Measurements from ENCODE around the gene CRAT. TPM values are rescaled to one million over a fixed set of nuclear protein-coding genes. Genes with fewer than 3 reads are reported as not detected.

CRAT gene
- total and polyA plus RNA-seq, 8 donors = 30.3 to 131 (median 61.7) TPM

DNA sequence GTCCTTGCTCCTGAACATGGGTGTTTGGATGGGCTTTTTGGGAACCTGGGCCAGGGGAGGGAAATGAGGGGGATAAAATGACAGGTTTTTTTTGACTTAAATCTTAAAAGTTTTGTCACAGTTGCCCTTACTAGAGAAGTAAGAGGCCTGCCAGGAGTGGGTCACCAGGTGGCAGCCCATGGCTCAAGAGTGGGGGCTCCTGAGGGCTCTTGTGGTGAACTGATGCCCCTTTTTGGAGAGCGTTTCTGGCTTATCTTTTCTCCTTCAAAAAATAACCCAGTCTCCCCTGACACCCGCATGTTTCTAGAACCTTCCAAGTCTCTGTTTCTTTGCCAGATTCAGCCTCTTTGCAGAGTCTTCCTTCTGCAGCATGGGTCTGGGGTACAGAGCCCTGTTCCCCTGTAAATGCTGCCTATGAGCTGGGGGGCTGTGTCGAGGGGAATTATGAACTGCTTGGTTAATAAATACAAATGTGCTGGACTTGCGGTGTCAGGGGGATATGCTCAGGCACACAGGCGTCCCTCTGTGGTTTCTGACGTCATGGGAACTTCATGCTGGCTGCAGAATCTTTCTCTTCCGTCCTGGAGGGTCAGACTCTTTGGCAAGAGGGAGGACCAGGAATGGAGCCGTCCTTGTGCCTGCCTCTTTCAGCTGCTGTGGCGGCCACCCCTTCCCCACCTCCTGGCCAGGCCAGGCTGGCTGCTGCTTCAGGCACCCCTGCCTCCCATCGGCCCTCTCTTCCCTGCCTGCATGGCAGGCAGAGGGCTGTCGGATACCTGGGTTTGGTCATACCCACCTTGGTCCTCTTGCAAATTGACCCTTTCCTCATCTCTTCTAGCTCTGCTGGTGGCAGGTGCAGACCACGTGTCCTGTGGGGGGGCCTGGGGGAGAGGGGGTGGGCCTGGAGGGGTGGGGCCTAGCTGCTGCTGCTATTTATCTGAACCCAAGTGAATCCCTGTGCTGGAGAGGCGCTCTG, 30.8 kb upstream of the CRAT start:
- ATAC-seq = peak in 3 of 4 donors; percentile 12 to 20 (median 15)
- intact Hi-C loops (cut with DNase I) = no loop called here

DNA sequence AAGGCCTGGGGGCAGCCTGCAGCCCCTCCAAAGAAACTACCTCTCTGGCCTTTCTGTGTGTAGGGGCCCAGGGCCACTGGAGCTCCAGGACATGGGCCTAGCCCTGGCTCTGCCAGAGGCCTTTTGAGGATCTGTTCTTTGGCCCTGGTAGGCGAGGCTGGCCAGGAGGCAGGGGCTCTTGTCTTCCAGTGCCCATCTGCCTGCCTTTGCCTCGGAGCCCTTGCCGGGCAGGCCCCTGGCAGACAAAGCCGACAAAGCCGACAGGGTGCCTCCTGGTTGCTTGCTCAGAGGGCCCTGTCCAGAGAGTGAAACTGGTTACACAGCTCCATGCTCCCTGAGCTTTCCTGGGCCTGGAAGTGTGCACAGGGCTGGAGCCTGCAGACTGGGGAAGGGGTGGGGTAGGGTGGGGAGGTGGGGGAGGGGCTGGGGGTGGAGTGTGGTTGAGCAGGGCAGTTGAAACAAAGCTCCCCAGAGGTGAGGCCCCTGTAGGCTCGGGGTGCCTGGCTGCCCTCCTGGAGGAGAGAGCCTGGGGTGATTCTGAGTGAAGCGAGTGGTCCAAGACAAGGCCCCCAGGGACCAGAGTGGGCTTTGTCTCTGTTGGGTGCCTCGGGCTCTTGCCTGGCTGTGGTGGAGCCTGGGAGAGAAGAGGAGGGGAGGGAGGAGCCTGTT, 29.9 kb upstream of the CRAT start:
- ATAC-seq (peak in 3 of 4 donors; percentile 32 to 39 (median 36)), DNase-seq (peak; percentile 39 to 79 (median 54)), FAIRE-seq (no peak)
- Histone ChIP-seq H3K36me3 (peaks cover 0 to 5% (median 0%) of the 10 kb centered on the region in 3 donors), H3K4me3 (peak overlapping the region in 3 of 4 donors; percentile 3 to 48 (median 34)), H3K27ac (peak overlapping the region; percentile 93 to 100 (median 94)), H3K4me1 (peaks cover 15 to 51% (median 25%) of the 10 kb centered on the region in 3 donors), H3K27me3 (no peaks in the 10 kb centered on the region), H3K9me3 (no peaks in the 10 kb centered on the region)
- intact Hi-C loops (cut with DNase I) = no loop called here
- 20 to 30% methylated on average over 8 of the region's 8 CpGs for WGBS, 2 donors
- TF ChIP-seq, protein P1, sequence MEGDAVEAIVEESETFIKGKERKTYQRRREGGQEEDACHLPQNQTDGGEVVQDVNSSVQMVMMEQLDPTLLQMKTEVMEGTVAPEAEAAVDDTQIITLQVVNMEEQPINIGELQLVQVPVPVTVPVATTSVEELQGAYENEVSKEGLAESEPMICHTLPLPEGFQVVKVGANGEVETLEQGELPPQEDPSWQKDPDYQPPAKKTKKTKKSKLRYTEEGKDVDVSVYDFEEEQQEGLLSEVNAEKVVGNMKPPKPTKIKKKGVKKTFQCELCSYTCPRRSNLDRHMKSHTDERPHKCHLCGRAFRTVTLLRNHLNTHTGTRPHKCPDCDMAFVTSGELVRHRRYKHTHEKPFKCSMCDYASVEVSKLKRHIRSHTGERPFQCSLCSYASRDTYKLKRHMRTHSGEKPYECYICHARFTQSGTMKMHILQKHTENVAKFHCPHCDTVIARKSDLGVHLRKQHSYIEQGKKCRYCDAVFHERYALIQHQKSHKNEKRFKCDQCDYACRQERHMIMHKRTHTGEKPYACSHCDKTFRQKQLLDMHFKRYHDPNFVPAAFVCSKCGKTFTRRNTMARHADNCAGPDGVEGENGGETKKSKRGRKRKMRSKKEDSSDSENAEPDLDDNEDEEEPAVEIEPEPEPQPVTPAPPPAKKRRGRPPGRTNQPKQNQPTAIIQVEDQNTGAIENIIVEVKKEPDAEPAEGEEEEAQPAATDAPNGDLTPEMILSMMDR (IDR thresholded peaks at IDR 0.05) = no peak

More for the DNA sequence above, 30.8 kb upstream of the CRAT start:
- no peaks in the 10 kb centered on the region for H3K27me3 ChIP-seq
- TF ChIP-seq, protein P1 (IDR thresholded peaks at IDR 0.05) = no peak
- H3K4me3 ChIP-seq = peak overlapping the region in 2 of 4 donors; percentile 34 to 48
- peak in 3 of 6 donors; percentile 42 to 72 (median 47) for DNase-seq
- peaks cover 15 to 52% (median 25%) of the 10 kb centered on the region in 3 donors for H3K4me1 ChIP-seq
- H3K9me3 ChIP-seq = no peaks in the 10 kb centered on the region
- FAIRE-seq = no peak
- H3K36me3 ChIP-seq = peaks cover 0 to 5% (median 0%) of the 10 kb centered on the region in 3 donors
- 17 to 28% methylated on average over 11 to 13 of the region's 13 CpGs for WGBS, 2 donors
- H3K27ac ChIP-seq = peak overlapping the region; percentile 93 to 100 (median 94)

- Histone ChIP-seq H3K27ac (peak overlapping the region; percentile 93 to 100 (median 94)), H3K36me3 (peaks cover 0 to 5% (median 0%) of the 10 kb centered on the region in 3 donors), H3K9me3 (no peaks in the 10 kb centered on the region), H3K27me3 (no peaks in the 10 kb centered on the region), H3K4me1 (peaks cover 15 to 45% (median 25%) of the 10 kb centered on the region in 3 donors), H3K4me3 (peak overlapping the region in 3 of 4 donors; percentile 3 to 48 (median 34))
- intact Hi-C loops (cut with DNase I) = loop anchor here (5.0 to 10.0 kb wide), 2 partner anchors 472 to 475 kb away; no protein-coding TSS in a partner anchor
- WGBS, 2 donors = 2 to 9% methylated on average over 11 of the region's 11 CpGs
- peak; percentile 5 for FAIRE-seq
- TF ChIP-seq, protein P1 (IDR thresholded peaks at IDR 0.05) = no peak
- peak; percentile 69 to 81 (median 76) for ATAC-seq
- peak; percentile 71 to 87 (median 82) for DNase-seq
Observed at GRCh38 chr9:129139993-129140396, 29.4 kb upstream of the CRAT start.

DNA sequence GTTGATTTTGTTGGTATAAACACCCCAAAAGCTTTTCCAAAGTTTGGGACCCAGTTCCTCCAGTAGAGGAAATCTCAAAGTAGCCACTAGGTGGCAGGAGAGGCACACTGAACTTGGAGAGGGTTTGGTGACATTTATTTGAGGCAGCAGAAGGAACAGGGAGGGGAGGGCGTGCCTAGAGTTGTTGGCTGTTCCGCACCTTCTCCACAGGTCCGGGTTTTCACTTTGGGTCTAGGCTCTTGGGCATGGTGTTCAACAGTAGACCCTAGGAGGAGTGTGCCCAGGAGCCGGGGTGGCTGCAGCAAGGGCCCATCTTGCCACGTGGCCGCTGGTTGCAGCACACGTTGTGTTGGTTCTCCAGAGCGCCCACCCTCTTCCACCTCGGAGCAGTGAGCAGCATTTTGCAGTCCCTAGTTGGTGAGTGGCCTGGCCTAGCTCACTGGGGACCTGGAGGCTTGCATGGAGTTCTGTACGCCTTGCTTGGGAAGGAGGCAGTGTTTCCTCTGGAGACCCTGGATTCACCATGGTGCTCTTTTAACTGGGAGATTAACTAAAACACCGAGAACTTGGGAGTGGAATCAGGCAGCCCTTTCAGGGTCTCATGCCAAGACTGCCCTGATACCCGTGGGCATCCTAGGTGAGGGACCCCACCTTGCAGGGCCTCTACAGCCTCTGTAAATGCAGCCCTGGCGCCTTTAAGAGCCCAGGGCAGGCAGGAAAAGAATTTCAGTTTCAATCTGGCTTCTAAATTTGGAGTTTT, 28.8 kb upstream of the CRAT start:
- DNase-seq (peak in 5 of 6 donors; percentile 55 to 84 (median 80)), ATAC-seq (peak; percentile 69 to 81 (median 78)), FAIRE-seq (peak; percentile 39)
- peaks cover 15 to 44% (median 25%) of the 10 kb centered on the region in 3 donors for H3K4me1 ChIP-seq
- peaks cover 0 to 5% (median 0%) of the 10 kb centered on the region in 3 donors for H3K36me3 ChIP-seq
- peak overlapping the region; percentile 93 to 100 (median 94) for H3K27ac ChIP-seq
- peak overlapping the region in 2 of 4 donors; percentile 34 to 48 for H3K4me3 ChIP-seq
- no peaks in the 10 kb centered on the region for H3K9me3 ChIP-seq
- intact Hi-C loops (cut with DNase I) = loop anchor here (5.0 to 10.0 kb wide), 2 partner anchors 473 to 475 kb away; no protein-coding TSS in a partner anchor
- TF ChIP-seq, protein P1 (IDR thresholded peaks at IDR 0.05) = peak; percentile 78 to 95 (median 88)
- no peaks in the 10 kb centered on the region for H3K27me3 ChIP-seq
- 10% methylated on average over 13 of the region's 13 CpGs for WGBS, 2 donors

All from pancreas (tissue), 10 donors.